Coronary artery (tissue), 2 donors: Measurements from ENCODE around the gene TNS1.

Experiments
- DNase-seq: peaks from one replicate; pipeline ENCODE4 v3.0.0-alpha.2; 2017; ENCODE audit warnings: low spot score
- H3K27ac ChIP-seq, 2 donors: fragments of 200-600 bp; sonication (generic); one replicate each; pipeline ENCODE4 v1.5.1; 2016 to 2019
- H3K4me3 ChIP-seq: fragments of 200-600 bp; sonication (generic); 2 replicates; pipeline ENCODE4 v1.5.1; 2016; ENCODE audit warnings: mild to moderate bottlenecking, moderate library complexity
- TF ChIP-seq, protein P1 (sequence below): fragments of 200-600 bp; sonication (generic); IDR thresholded peaks from one replicate; pipeline ENCODE4 v1.5.1; 2019; ENCODE audit warnings: antibody characterized with exemption

Gene TNS1

GRCh38 chr2:217853301-217853881, 149.4 kb downstream of the TNS1 start:
- TF ChIP-seq, protein P1, sequence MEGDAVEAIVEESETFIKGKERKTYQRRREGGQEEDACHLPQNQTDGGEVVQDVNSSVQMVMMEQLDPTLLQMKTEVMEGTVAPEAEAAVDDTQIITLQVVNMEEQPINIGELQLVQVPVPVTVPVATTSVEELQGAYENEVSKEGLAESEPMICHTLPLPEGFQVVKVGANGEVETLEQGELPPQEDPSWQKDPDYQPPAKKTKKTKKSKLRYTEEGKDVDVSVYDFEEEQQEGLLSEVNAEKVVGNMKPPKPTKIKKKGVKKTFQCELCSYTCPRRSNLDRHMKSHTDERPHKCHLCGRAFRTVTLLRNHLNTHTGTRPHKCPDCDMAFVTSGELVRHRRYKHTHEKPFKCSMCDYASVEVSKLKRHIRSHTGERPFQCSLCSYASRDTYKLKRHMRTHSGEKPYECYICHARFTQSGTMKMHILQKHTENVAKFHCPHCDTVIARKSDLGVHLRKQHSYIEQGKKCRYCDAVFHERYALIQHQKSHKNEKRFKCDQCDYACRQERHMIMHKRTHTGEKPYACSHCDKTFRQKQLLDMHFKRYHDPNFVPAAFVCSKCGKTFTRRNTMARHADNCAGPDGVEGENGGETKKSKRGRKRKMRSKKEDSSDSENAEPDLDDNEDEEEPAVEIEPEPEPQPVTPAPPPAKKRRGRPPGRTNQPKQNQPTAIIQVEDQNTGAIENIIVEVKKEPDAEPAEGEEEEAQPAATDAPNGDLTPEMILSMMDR = no peak
- no peak for DNase-seq
- Histone ChIP-seq H3K27ac (peak overlapping the region; percentile 13 to 97), H3K4me3 (peak overlapping the region; percentile 29)

DNA sequence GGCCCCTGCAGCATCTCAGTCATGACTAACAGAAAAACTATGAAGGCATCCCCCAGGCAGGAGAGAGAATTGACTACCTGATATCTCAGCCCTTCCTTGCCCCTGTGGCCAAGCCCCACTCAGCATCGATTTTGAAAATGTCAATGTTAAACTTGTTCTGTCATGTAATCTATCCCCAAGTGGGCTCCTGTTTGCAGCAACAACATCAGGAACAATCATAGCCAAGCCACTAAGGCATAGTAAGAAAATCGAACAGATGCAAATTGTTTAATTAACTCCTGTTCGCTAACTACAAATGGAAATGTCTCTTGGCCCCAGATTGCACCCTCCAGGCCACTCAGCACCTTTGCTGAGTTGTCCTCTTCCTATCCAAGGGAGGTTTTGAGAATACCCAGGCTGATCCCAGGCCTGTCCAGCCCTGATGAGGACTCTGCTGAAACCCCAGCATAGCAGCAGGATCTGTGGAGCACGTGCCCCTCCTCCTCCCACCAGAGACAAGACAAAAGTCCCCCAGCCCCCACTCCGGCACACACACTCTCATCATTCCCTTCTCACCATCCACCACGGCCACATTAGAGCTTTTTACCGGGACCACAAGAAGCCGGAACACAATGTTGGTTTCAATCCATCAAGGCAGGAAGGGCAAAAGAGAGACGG, 150.1 kb downstream of the TNS1 start:
- Histone ChIP-seq H3K4me3 (peak overlapping the region; percentile 29), H3K27ac (peak overlapping the region in 1 of 2 donors; percentile 97)
- TF ChIP-seq, protein P1 = no peak
- no peak for DNase-seq

DNA sequence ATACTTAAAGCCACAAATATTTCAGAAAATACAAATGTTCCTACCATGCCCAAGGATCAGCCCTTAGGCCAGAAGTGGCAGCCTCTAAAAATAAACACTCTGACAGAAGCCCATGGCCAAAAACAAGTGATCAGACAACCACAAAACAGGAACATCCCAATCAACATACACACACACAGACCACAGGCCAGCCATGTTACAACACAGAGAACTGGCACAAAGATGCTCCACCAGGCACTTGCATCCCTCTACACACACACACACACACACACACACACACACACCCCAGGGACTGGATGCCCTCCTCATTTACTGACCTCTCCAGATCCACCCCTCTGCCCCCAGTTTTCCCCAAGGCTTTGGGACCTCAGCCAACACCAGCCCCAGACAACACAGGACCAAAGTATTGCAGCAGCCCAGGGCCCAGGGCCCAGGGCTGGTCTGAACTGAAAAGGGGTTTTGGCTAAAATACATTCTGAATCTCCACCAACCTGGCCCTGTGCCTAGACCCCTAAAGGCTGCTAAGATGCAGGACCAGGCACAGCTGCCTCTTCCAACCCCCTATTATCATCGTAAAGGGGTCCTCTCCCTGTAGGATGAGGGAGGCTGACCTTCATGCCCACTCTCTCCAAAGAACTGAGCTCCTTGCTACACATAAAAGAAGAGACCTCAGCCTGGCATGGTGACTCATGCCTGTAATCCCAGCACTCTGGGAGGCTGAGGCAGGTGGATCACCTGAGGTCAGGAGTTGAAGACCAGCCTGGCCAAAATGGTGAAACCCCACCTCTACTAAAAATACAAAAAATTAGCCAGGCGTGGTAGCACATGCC, 151.4 kb downstream of the TNS1 start:
- no peak for DNase-seq
- peak overlapping the region; percentile 60 to 97 for H3K27ac ChIP-seq

DNA sequence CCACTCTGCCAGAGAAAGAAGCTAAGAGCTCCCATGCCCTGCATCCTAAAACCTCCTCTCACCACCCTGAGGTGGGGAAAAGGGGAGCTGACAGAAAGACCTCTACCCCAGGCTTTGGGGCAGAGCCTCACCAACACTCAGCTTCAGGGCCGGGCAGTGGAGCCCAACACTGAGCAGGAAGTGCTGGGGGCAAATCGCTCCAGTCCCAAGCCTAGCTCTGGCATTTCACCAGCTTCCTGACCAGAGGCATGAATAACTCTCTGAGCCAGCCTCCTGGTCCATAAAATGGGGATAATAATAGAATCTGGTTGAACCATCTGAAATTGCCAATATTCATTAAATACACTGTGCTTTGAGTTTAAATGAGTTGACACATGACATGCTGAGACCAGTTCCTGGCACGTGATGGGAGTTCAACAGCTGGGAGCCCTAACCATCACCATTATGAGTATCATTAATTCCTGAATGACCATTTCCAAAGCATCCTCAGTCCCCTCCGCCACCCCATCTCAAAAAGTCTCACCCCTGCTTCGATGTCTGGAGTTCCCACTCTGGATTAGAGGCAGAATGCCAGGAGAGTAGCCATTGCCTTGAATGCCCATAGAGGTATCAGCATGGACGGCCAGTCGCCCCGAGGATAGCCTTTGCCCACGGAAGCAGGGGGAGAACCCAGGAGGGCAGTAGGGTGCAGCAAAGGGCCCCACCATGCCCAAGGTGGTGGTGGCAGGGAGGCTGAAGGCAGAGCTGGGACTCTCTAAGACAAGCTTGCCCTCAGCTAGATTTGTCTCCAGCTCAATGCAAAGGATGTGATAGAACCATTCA, 153.4 kb downstream of the TNS1 start:
- no peak for DNase-seq
- TF ChIP-seq, protein P1 = no peak
- Histone ChIP-seq H3K4me3 (no peak overlapping the region), H3K27ac (peak overlapping the region; percentile 54 to 97)

More for the DNA sequence above, 151.4 kb downstream of the TNS1 start:
- peak overlapping the region; percentile 60 for H3K4me3 ChIP-seq
- TF ChIP-seq, protein P1 = no peak

- TF ChIP-seq, protein P1 = no peak
- no peak for DNase-seq
- H3K4me3 ChIP-seq = no peak overlapping the region
- H3K27ac ChIP-seq = peak overlapping the region; percentile 19 to 97
Measured at GRCh38 chr2:217848351-217848957, 154.3 kb downstream of the TNS1 start.
